Measurements from ENCODE around the gene PPP3CB.

PPP3CB gene

DNA sequence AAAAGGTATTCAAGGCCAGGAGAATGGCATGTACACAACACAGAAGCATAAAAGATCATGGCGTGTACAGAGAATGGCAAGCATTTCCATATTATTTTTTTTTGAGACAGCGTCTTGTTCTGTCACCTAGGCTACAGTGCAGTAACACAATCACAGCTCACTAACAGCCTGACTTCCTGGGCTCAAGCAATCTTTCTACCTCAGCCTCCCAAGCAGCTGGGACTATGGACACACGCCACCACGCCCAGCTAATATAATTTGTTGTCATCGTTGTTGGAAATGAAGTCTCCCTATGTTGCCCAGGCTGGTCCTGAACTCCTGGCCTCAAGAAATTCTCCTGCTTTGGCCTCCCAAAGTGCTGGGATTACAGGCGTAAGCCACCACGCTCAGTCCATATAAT lies 109.2 kb downstream of the PPP3CB start:
- H3K27me3 ChIP-seq = no peaks in the 10 kb centered on the region
- H3K4me1 ChIP-seq (ENCODE audit: control insufficient read depth in 1 of 2, insufficient read depth in 1 of 2, low read depth in 1 of 2, low read length in 1 of 2) = no peaks in the 10 kb centered on the region
- no peaks in the 10 kb centered on the region for H3K9me3 ChIP-seq
- peaks cover 89% of the 10 kb centered on the region for H3K36me3 ChIP-seq
- TF ChIP-seq CTCF (IDR thresholded peaks at IDR 0.05) = no peak
- no peak overlapping the region for H3K27ac ChIP-seq
- no peak overlapping the region for H3K4me3 ChIP-seq (ENCODE audit: low read depth in 1 of 2, low read length in 1 of 2)
